D341Med (cell line): Measurements from ENCODE around the gene RAD51B.

ENCODE experiments used
- DNase-seq: peaks from one replicate; pipeline ENCODE4 v3.0.0; 2012; ENCODE audit warnings: low spot score

RAD51B gene

DNA sequence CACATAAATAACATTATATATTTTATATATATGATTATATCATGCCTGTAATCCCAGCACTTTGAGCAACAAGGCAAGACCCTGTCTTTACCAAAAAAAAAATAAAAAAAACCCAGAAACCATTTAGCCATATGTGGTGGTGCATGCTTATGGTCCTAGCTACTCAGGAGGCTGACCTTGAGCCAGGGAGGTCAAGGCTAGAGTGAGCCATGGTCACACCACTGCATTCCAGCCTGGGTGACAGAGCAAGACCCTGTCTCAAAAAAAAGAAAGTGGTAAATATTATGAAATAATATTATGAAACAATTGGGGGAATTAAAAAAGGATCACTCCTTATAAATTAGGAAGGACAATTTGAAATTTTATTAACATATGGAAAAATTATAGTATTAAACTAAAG lies 16.0 kb downstream of the RAD51B start:
- no peak for DNase-seq

DNA sequence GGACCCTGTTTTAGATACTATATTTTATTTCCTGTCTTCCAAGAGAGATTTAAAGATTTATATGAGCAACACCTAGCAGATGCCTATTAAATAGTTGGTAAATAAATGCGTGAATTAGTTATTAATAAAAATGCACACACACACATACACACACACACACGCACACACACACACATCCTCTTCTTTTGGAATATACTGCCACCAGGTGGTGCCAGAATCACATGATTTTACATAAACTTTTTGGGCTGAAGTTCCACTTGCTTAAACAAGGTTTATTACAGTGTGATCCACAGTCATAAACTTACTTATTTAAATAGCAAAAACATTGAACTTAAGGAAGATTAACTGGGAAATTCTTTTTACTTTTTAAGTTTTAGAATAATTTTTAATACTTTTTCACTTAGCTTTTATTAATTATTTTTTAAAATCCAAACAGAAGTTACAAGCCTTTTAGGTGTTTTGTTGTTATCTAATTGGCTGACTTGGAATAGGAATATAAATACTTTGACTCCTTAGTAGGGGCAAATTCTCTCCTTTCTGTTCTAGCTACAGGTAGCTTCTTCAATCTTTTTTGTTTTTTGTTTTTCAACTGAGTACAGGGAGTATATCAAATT lies 17.5 kb downstream of the RAD51B start:
- no peak for DNase-seq

DNA sequence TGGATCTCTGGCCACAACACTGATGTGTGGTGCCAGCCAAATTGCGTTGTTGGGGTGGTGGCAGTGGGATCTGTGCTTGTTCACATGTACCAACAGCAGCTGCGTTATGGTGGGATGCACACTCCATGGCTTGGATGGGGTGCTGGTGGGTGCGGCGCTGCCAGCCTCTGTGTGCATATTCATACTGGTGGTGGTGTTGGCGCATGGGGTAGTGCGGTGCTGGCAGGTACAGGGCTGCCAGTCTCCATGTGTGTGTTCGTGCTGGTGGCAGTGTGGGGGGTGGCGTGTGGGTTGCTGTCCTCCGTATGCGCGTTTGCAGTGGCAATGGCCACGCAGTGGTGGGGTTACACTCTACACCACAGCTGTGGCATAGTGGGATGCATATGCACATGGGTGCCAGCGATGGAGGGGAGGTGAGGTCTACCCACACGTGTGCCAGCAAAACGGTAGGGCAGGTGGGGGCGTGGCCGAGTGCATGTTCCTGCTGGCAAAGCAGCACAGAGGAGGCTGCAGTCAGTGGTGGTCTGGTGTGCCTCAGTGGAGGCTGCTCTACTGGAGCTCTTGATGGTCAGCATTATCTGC lies 26.5 kb downstream of the RAD51B start:
- no peak for DNase-seq

DNA sequence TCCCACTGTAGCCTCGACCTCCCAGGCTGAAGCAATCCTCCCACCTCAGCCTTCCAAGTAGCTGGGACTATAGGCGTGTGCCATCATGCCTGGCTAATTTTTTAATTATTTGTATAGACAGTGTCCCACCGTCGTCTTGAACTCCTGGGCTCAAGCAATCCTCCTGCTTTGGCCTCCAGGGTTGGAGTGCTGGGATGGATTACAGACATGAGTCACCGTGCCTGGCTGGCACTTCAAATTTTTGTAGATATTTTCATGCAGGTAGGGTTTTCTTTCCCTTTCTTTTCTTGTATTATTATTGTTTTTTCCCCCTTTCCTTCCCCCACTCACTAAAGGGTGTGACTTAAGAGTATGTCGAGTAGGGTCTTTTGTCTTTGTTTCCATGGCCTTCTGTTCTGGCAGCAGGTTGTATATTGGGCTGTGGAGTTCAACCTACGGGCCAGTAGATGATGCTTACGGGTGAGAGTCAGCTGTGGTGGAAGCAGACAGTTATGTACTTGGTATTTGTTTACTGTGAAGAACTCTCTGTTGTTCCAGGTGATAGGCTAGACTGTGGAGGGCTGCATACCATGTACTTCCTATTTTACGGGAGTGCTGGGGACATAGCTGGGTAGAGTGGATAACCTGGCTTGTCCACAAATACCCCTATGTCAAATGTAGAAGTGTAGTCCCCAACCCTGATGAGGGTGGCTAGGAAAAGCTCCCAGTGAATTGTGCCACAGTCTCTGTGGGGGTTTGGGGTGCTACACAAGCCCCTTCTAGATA lies 30.7 kb downstream of the RAD51B start:
- no peak for DNase-seq

GRCh38 chr14:67851785-67852410 lies 32.3 kb downstream of the RAD51B start:
- no peak for DNase-seq

DNA sequence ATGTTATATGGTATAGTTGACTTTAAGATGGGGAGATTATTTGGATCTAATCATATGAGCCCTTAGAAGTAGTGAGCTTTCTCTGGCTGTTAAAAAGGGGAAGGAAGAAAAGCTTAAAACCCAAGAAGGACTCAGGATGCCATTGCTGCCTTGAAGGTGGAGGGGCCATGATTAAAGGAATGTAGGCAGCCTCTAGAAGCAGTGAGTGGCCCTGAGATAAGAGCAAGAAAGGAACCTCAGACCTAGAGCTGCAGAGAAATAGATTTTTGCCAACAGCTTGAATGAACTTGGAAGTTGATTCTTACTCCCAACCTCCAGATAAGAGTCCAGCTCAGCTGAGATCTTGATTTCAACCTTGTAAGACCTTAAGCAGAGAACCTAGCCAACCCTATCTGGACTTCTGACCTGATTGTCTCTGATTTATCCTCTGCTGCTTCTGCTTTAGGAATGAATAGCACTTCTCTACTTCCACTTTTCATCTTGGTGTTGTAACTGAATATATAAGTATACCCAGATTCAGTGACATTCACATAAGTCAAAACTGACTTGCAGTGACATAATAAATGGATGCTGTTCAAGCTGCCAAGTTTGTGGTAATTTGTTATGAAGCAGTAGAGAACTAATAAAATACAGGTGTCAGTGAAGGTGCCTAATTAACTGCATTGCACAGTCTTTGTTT lies 33.5 kb downstream of the RAD51B start:
- no peak for DNase-seq

DNA sequence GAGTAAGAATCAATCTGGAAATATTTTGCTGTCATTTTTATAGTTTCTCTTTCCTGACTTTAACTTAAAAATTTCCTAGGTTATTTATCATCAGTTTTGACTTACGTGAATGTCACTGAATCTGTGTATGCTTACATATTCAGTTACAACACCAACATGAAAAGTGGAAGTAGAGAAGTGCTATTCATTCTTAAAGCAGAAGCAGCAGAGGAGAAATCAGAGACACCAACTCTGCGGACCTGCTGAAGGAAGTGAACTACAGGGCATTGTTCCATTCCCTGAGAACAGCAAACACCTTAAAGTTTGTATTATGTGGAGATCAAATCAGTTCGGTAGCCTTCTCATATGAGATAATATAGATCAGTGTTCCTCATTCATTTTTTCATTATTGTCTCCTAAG lies 34.1 kb downstream of the RAD51B start:
- no peak for DNase-seq

DNA sequence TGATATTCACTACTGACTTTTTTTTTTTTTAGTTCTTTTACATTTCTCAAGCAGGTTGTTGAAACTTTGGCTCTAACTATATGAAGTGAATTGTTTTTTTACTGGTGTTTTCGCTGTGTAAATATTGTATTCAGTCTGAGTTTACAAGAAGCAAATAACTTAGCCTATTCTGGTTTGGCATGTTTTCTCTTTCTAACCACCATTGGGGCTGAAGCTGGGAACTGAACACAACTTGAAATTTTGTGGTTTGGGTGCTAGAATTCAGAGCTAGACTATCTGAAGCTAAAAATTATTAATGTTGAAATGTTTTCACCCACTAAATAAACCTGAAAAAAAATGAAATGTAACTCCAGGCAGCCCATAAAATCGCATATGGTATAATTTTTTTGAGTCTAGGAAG lies 37.2 kb downstream of the RAD51B start:
- no peak for DNase-seq

- DNase-seq: no peak
These were observed 38.3 kb downstream of the RAD51B start for GRCh38 chr14:67857778-67858350.

DNA sequence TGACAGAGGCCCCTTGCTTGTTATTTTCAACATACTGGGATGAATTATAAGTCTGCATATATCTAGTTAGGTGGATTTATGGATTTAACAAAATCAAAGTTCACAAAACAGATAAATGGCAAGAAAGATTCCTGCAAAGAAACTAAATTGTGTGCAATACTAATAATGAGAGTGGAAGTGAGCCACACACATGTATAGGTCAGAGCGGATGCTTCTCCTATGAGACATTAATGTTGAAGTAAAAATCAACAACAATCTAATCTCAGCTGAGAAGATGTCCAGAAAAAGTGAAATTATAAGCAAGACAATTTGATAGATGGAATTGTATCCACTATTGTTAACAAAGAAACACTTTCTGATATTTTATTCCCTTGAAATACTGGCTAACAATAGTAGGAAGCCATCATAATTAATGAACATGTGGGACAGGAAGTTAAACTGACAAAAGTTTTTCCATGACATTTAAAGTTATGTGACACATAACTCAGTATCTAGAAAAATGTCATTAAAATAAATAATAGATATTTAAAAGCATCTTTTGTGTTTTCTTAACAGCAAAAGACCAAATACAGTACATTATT lies 39.7 kb downstream of the RAD51B start:
- no peak for DNase-seq

DNA sequence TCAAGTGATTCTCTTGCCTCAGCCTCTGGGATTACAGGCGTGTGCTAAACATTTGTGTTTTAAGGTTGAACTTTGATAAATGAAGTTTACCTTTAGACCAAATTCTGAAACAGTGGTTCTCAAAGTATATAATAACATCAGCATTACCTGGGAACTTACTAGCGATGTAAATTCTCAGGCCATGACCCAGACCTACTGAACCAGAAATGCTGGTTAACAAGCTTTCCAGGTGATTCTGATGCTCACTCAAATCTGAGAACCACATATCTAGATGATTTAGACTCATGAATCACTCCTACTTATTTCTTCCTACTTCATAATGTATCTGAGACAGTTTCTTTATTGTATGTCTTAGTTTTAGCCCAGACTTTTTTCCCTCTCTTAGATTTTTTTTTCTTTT lies 43.6 kb downstream of the RAD51B start:
- DNase-seq: no peak

DNA sequence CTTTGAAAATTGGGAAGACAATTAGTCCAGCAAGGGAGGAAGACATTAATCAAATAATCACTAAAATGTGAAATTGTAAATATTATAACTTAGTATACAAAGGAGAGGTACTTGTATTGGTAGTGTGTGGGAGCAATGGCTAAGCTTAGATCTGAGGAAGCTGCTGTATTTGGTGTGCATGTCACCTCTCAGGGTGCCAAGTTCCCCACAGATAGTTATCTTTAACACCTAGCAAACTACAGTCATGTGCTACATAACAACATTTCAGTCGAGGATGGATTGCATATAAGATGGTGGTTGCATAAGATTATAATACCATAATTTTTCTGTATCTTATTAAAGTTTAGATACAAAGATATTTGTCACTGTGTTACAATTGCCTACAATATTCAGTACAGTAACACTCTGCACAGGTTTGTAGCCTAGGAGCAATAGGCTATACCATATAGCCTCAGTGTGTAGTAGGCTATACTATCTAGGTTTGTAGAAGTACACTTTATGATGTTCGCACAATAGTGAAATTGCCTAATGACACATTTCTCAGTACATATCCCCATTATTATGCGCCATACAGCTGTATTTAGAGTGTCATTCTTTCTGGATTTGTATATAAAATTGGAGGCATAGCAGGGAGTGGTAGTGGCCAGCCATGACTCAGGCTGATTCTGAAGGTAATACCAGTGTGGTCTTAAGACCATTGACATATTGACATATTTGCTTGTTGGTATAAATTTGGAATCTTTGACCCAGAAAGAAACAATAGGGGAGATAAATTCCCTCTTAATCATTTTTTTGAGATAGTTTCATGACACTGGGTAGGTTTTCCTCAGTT lies 55.8 kb downstream of the RAD51B start:
- no peak for DNase-seq

- peak; percentile 56 for DNase-seq
These were observed 59.4 kb downstream of the RAD51B start for GRCh38 chr14:67879026-67879425.

GRCh38 chr14:67881225-67881624 lies 61.6 kb downstream of the RAD51B start:
- no peak for DNase-seq

GRCh38 chr14:67882986-67883555 lies 63.5 kb downstream of the RAD51B start:
- DNase-seq: no peak

GRCh38 chr14:67883717-67884116 lies 64.1 kb downstream of the RAD51B start:
- no peak for DNase-seq

- DNase-seq: no peak
These were observed 66.6 kb downstream of the RAD51B start for GRCh38 chr14:67886191-67886590.

GRCh38 chr14:67887478-67887877 lies 67.9 kb downstream of the RAD51B start:
- no peak for DNase-seq

- DNase-seq: no peak
These were observed 69.9 kb downstream of the RAD51B start for GRCh38 chr14:67889455-67889854.

- no peak for DNase-seq
These were observed 73.0 kb downstream of the RAD51B start for GRCh38 chr14:67892466-67893100.
